ENCODE measurements around the gene GIMAP8.
"Not testable (repeated sequence)": the region's sequence is repeated elsewhere in the genome, so short reads cannot be mapped to it uniquely, and the experiment has no call there.

The GIMAP8 gene

GRCh38 chr7:150514748-150515222 lies 64.4 kb downstream of the GIMAP8 start, which contains the start of gene GIMAP7:
Gene GIMAP7, plus strand, starts transcription at chr7:150514872. Its CDS starts 5,103 bp downstream, at chr7:150519975.
- no peak for DNase-seq (ENCODE audit: low spot score)

- DNase-seq (ENCODE audit: low spot score): no peak
These were observed 65.1 kb downstream of the GIMAP8 start for GRCh38 chr7:150515248-150516147.

GRCh38 chr7:150516956-150517745 lies 66.7 kb downstream of the GIMAP8 start:
- DNase-seq (ENCODE audit: low spot score): no peak

- DNase-seq (ENCODE audit: low spot score): no peak
These were observed 68.9 kb downstream of the GIMAP8 start for GRCh38 chr7:150519310-150519709.

- no peak for DNase-seq (ENCODE audit: low spot score)
These were observed 69.7 kb downstream of the GIMAP8 start for GRCh38 chr7:150520145-150520544.

- not testable (repeated sequence) for DNase-seq (ENCODE audit: low spot score)
These were observed 72.5 kb downstream of the GIMAP8 start for GRCh38 chr7:150522931-150523330.

GRCh38 chr7:150524018-150524417 lies 73.6 kb downstream of the GIMAP8 start:
- DNase-seq (ENCODE audit: low spot score): no peak
